Measurements from ENCODE around the gene CEP57. TPM values are rescaled to one million over a fixed set of nuclear protein-coding genes. Genes with fewer than 3 reads are reported as not detected.
A peak's percentile ranks its signal among the peaks of the same experiment; 100 is the strongest.

CEP57 gene
- 30.5 and 38.0 TPM in 2 replicates for total RNA-seq (2012; rRNA removed)
- 12.4 and 14.5 TPM in 2 replicates for polyA plus RNA-seq (2012; rRNA removed)
- polyA plus RNA-seq (2012; cell fraction: cytosol; rRNA removed), result 5.0 and 8.5 TPM in 2 replicates
- 11.7 and 29.8 TPM in 2 replicates for polyA plus RNA-seq (2012; cell fraction: nucleus; rRNA removed; ENCODE audit: low replicate concordance)
- percentile 76 among the genes with signal in this experiment for Bru-seq, nascent RNA
- percentile 74 among the genes with signal in this experiment for BruChase-seq, experiment 1, labeled RNA remaining after a 6-hour chase
- BruChase-seq, experiment 2, labeled RNA remaining after a 2-hour chase, result percentile 77 among the genes with signal in this experiment
- long read RNA-seq, transcript CEP57-202 (11 exons, 3,178 nt), result minor isoform, 9 of 39 reads
- long read RNA-seq, transcript CEP57-210 (7 exons, 2,084 nt), result major isoform, 11 of 39 reads
- long read RNA-seq, partial matches to known transcripts, result 7 of 39 reads
- long read RNA-seq, other reads (novel, unspliced or antisense), result 11 of 39 reads

DNA sequence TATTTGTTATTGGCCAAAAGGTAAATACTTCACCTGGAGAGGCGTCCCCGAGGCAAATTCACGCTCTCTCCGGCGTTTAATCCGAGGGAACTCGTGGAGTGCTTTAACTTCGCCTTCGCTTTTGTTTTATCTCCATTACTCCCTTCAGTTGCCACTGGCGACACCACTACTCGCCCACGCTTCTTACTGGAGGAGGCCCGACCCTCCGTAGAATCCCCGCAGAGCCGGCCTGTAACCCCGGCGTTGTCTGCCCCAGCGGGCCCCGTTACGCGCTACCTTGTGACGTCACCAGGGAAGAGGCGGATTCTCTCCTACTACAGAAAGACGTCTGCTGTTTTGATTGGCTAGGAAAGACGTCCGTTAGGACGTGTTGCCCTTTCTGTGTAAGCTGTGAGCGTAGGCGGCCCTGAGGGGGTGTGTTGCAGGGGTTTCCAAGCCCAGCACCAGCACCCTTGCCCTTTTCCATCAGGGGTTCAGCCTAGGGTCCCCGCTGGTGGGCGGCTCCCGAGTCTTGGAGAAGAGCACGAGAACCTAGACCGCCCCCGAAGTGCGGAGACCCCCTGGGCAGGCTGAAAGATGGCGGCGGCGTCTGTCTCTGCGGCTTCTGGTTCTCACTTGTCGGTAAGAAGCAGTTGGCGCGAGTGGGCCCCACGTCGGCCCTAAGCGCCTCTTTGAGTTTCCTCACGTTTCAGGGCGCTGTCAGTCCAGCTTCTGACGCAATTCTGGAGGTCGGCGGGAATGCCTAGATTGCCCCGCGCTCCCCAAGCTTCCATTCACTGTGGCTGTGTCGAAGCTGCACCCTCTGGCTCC is at the start of gene CEP57:
Gene CEP57, plus strand, starts transcription at position 376 of the 810 bp plus-strand sequence. Its CDS starts 201 bp downstream, at position 577.
- intact Hi-C loops (cut with micrococcal nuclease), result loop anchor here (2.0 to 5.0 kb wide), 4 partner anchors 42 to 552 kb away; partner anchors contain the start of genes MAML2 and MTMR2
- BruUV-seq (replicated peaks), result TSS peak; percentile 34
- TF ChIP-seq CEBPB (IDR thresholded peaks at IDR 0.05; ENCODE audit: low read depth, low read length) (peak; percentile 74), FOS (IDR thresholded peaks at IDR 0.05; ENCODE audit: low read depth, low read length) (0 out of 2 replicates have a peak, but pooled peaks have one; percentile 17), RAD21 (IDR thresholded peaks at IDR 0.05; ENCODE audit: low read length) (no peak), NFE2L2 (IDR thresholded peaks at IDR 0.05; ENCODE audit: low read depth, low read length) (no peak), RFX5 (IDR thresholded peaks at IDR 0.05; ENCODE audit: low read depth, low read length) (0 out of 2 replicates have a peak, but pooled peaks have one; percentile 16), POLR2A (IDR thresholded peaks at IDR 0.05; ENCODE audit: low read depth, low read length) (peak; percentile 58), MAZ (IDR thresholded peaks at IDR 0.05; ENCODE audit: borderline replicate concordance, low read depth, low read length) (peak; percentile 48; the same call in 1 of the 2 replicates), BHLHE40 (IDR thresholded peaks at IDR 0.05; ENCODE audit: low read depth, low read length) (peak; percentile 61; the same call in 1 of the 2 replicates)
- TF ChIP-seq, protein P1, sequence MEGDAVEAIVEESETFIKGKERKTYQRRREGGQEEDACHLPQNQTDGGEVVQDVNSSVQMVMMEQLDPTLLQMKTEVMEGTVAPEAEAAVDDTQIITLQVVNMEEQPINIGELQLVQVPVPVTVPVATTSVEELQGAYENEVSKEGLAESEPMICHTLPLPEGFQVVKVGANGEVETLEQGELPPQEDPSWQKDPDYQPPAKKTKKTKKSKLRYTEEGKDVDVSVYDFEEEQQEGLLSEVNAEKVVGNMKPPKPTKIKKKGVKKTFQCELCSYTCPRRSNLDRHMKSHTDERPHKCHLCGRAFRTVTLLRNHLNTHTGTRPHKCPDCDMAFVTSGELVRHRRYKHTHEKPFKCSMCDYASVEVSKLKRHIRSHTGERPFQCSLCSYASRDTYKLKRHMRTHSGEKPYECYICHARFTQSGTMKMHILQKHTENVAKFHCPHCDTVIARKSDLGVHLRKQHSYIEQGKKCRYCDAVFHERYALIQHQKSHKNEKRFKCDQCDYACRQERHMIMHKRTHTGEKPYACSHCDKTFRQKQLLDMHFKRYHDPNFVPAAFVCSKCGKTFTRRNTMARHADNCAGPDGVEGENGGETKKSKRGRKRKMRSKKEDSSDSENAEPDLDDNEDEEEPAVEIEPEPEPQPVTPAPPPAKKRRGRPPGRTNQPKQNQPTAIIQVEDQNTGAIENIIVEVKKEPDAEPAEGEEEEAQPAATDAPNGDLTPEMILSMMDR (conservative IDR thresholded peaks at IDR 0.05; ENCODE audit: low read depth, low read length), result no peak
- TF ChIP-seq, protein P2, sequence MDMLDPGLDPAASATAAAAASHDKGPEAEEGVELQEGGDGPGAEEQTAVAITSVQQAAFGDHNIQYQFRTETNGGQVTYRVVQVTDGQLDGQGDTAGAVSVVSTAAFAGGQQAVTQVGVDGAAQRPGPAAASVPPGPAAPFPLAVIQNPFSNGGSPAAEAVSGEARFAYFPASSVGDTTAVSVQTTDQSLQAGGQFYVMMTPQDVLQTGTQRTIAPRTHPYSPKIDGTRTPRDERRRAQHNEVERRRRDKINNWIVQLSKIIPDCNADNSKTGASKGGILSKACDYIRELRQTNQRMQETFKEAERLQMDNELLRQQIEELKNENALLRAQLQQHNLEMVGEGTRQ (IDR thresholded peaks at IDR 0.05; ENCODE audit: low read depth, low read length), result no peak

More for the DNA sequence above, at the start of gene CEP57:
- peak within 1 kb of the TSS; percentile 95 for H2BK5ac ChIP-seq (ENCODE audit: low read depth, low read length, poor library complexity, severe bottlenecking)
- H3K27ac ChIP-seq (ENCODE audit: insufficient read depth, low read length), result peak within 1 kb of the TSS; percentile 85
- peak within 1 kb of the TSS; percentile 63 for H4K5ac ChIP-seq (ENCODE audit: low read depth, low read length)
- peak within 1 kb of the TSS; percentile 74; the same call in 1 of the 2 replicates for H3K18ac ChIP-seq (ENCODE audit: low read depth, low read length)
- 0% methylated on average over 32 of the region's 55 CpGs; no CpG with 5 or more reads in 1 of the 2 experiments for WGBS, 2 experiments (ENCODE audit: extremely low coverage in 2 of 2, insufficient read length in 1 of 2)
- H2AK5ac ChIP-seq (ENCODE audit: low read depth, low read length), result peak within 1 kb of the TSS; percentile 11; the same call in 1 of the 2 replicates
- H4K91ac ChIP-seq (ENCODE audit: insufficient read depth, low read depth, low read length), result peak within 1 kb of the TSS; percentile 76
- DNase-seq (peak; percentile 99), ATAC-seq (ENCODE audit: low read depth) (peak; percentile 76)
- H3K9ac ChIP-seq (ENCODE audit: low read depth, low read length), result peak within 1 kb of the TSS; percentile 74
- peak within 1 kb of the TSS; percentile 48 to 76; a peak in 3 of 4 replicates for H4K8ac ChIP-seq (ENCODE audit: low read depth in 2 of 2, low read length in 2 of 2)
- H3K4me2 ChIP-seq (ENCODE audit: low read depth, low read length), result peak within 1 kb of the TSS; percentile 91
- CTCF ChIA-PET, result interaction anchor here (1.0 to 1.6 kb wide), 3 partner anchors 10 to 553 kb away, joined by 3 to 4 read pairs (median 4); partner anchors contain the start of gene MAML2
- H3K36me3 ChIP-seq (ENCODE audit: control insufficient read depth, insufficient read depth, low read length), result peaks cover 4% of the 10 kb centered on the region
- H2AFZ ChIP-seq (replicated peaks; ENCODE audit: low read length, poor library complexity), result peak within 1 kb of the TSS; percentile 95
- dilution Hi-C loops (cut with HindIII; ENCODE audit: low sequenced_read_pairs, unreplicated experiment) (no loop called here), in situ Hi-C loops (cut with MboI; ENCODE audit: low sequenced_read_pairs) (no loop called here)
- peak within 1 kb of the TSS; percentile 63; the same call in 1 of the 2 replicates for H3K14ac ChIP-seq (replicated peaks; ENCODE audit: low read depth, low read length)
- peak within 1 kb of the TSS; percentile 78 for H3K4me3 ChIP-seq (ENCODE audit: insufficient read depth, low read depth, low read length)
- peak within 1 kb of the TSS; percentile 89 for H2AK9ac ChIP-seq (replicated peaks; ENCODE audit: low read depth, low read length, poor library complexity)
- peak within 1 kb of the TSS; percentile 70 for H3K56ac ChIP-seq (ENCODE audit: extremely low read depth, insufficient read depth, low read length)
- peak within 1 kb of the TSS; percentile 86 for H2BK120ac ChIP-seq (ENCODE audit: low read depth, low read length)
- H3K23ac ChIP-seq (ENCODE audit: low read depth, low read length), result peak within 1 kb of the TSS; percentile 55
- POLR2A ChIA-PET (ENCODE audit: unreplicated experiment), result no interaction called here
- H3K4ac ChIP-seq (ENCODE audit: low read depth, low read length), result peak within 1 kb of the TSS; percentile 83
- no peaks in the 10 kb centered on the region for H3K27me3 ChIP-seq (ENCODE audit: control insufficient read depth, insufficient read depth, low read length)
- no peaks in the 10 kb centered on the region; the same call in 1 of the 2 replicates for H4K20me1 ChIP-seq (ENCODE audit: insufficient read depth, low read length)
- no peak within 1 kb of the TSS; the same call in 2 of the 3 replicates for H2BK15ac ChIP-seq (ENCODE audit: low read depth, low read length)
- H2BK20ac ChIP-seq (ENCODE audit: low read depth, low read length), result no peak within 1 kb of the TSS
- 0 out of 2 replicates have a peak, but pooled peaks cover 2% of the 10 kb centered on the region for H3K9me1 ChIP-seq (ENCODE audit: insufficient read depth, low read length)
- peaks cover 14 to 47% of the 10 kb centered on the region in 2 experiments for H3K79me1 ChIP-seq (ENCODE audit: low read depth in 1 of 2, low read length in 2 of 2)
- H3K4me1 ChIP-seq (ENCODE audit: control insufficient read depth, insufficient read depth, low read length), result no peaks in the 10 kb centered on the region
- H3K9me3 ChIP-seq (ENCODE audit: control insufficient read depth, insufficient read depth, low read length), result no peaks in the 10 kb centered on the region

Data from IMR-90 (cell line).